HFFc6 (cell line): ENCODE measurements around the gene CEND1. TPM values are rescaled to one million over a fixed set of nuclear protein-coding genes. Genes with fewer than 3 reads are reported as not detected.

Experiments used
- DNase-seq: peaks from one replicate; pipeline ENCODE4 v3.0.0-alpha.2; 2018
- H3K27ac Mint-ChIP-seq: 2 replicates; pipeline ENCODE4 v1.8.0; 2020; ENCODE audit warnings: mild to moderate bottlenecking, mixed read lengths
- H3K27me3 Mint-ChIP-seq: 2 replicates; pipeline ENCODE4 v1.8.0; 2021; ENCODE audit warnings: mild to moderate bottlenecking, moderate library complexity, mixed read lengths; ENCODE audit not compliant: insufficient read depth
- H3K36me3 Mint-ChIP-seq: 2 replicates; pipeline ENCODE4 v1.8.0; 2021; ENCODE audit warnings: low read depth, mixed read lengths
- H3K4me1 Mint-ChIP-seq: 2 replicates; pipeline ENCODE4 v1.8.0; 2020; ENCODE audit warnings: low read depth, mixed read lengths
- H3K4me3 Mint-ChIP-seq: 2 replicates; pipeline ENCODE4 v1.8.0; 2020; ENCODE audit warnings: mild to moderate bottlenecking, moderate library complexity, mixed read lengths
- H3K9me3 Mint-ChIP-seq: 2 replicates; pipeline ENCODE4 v1.8.0; 2020; ENCODE audit warnings: mild to moderate bottlenecking, mixed read lengths
- CTCF ChIP-seq: fragments of 200-600 bp; sonication (generic); IDR thresholded peaks from 2 replicates; pipeline ENCODE4 v1.5.0; 2021; ENCODE audit warnings: antibody characterized with exemption, mild to moderate bottlenecking
- total RNA-seq, 6 experiments: library from RNA; stranded (reverse); fragmentation: NEBNext Ultra II Directional; extraction: Animal tissue kit (Norgen Biotek cat#: 25700); gene quantifications; 2 replicates in 1 of 6; 3 replicates in 5 of 6; pipeline ENCODE4 v1.2.3, GENCODE V29; 2021

CEND1 gene
- total RNA-seq, 6 experiments from 2014 or later, result 8.2 to 12.2 (median 11.0) TPM

GRCh38 chr11:804599-804964 is 14.7 kb upstream of the CEND1 start:
- Mint-ChIP-seq H3K36me3 (peaks cover 4% of the 10 kb centered on the region), H3K4me3 (peak overlapping the region; percentile 85), H3K27ac (peak overlapping the region; percentile 52; the same call in 1 of the 2 replicates)

DNA sequence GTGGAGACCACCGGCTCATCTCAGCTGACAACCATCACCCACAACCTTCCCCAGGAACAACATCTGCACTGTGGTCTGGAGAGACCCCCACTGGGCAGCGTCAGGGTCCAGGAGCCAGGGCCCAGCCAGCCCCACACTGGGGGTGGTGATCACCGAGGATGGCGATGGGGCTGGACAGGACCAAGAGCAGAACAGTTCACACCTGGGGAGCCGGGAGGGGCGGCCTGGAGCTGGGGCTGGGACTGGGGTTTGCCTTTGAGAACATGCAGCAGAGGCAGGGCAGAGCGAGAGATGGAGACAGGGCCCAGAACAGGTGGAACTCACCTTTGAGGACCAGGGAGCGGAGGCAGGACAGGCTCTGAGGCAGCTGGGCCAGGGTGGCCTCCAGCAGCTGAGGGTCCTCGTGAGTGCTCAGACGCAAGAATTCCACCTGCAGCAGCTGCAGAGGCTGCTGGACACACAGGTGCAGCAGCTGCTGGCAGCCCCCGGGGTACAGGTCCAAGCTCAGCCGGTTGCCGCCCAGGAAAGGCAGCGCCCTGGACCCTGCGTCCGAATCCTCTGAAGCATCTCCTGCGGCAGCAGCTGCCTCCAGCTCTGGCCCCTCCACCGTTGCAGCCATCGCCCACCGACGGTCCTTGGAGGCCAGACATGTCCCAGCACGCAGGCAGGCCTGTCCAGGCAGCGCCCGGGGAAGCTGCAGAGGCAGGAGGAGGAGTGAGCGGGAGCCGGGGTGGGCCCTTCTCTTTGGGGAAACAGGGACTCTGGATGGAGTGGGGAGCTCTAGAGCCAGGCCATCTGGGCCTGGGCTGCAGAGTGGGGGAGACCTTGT is 14.1 kb upstream of the CEND1 start:
- Mint-ChIP-seq H3K27ac (0 out of 2 replicates have a peak overlapping the region, but pooled peaks have one; percentile 52), H3K4me3 (peak overlapping the region; percentile 85), H3K36me3 (peaks cover 2% of the 10 kb centered on the region), H3K4me1 (peaks cover 16% of the 10 kb centered on the region), H3K9me3 (no peaks in the 10 kb centered on the region), H3K27me3 (peaks cover 2% of the 10 kb centered on the region; the same call in 1 of the 2 replicates)
- DNase-seq, result no peak
- TF ChIP-seq CTCF, result no peak

More at GRCh38 chr11:804599-804964, 14.7 kb upstream of the CEND1 start:
- no peak for TF ChIP-seq CTCF
- Mint-ChIP-seq H3K9me3 (no peaks in the 10 kb centered on the region), H3K4me1 (peaks cover 18% of the 10 kb centered on the region), H3K27me3 (peaks cover 2% of the 10 kb centered on the region; the same call in 1 of the 2 replicates)
- DNase-seq, result no peak

DNA sequence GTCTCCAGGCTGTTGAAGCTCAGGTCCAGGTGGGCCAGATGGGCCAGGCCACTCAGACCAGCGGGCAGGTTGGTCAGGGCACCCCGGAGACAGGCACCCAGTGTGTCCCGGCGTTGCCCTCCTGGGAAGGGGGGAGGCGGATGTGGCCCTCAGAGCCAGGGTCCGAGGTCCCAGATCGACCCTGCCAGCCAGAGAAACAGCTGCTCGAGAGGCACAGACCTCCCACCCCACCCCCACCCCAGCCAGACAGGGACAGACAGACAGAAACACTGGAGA is 13.5 kb upstream of the CEND1 start:
- Mint-ChIP-seq H3K9me3 (no peaks in the 10 kb centered on the region), H3K36me3 (no peaks in the 10 kb centered on the region; the same call in 1 of the 2 replicates), H3K4me3 (peak overlapping the region; percentile 85; the same call in 1 of the 2 replicates), H3K4me1 (peaks cover 12% of the 10 kb centered on the region), H3K27ac (no peak overlapping the region), H3K27me3 (peaks cover 2% of the 10 kb centered on the region; the same call in 1 of the 2 replicates)
- DNase-seq, result no peak
- TF ChIP-seq CTCF, result no peak

DNA sequence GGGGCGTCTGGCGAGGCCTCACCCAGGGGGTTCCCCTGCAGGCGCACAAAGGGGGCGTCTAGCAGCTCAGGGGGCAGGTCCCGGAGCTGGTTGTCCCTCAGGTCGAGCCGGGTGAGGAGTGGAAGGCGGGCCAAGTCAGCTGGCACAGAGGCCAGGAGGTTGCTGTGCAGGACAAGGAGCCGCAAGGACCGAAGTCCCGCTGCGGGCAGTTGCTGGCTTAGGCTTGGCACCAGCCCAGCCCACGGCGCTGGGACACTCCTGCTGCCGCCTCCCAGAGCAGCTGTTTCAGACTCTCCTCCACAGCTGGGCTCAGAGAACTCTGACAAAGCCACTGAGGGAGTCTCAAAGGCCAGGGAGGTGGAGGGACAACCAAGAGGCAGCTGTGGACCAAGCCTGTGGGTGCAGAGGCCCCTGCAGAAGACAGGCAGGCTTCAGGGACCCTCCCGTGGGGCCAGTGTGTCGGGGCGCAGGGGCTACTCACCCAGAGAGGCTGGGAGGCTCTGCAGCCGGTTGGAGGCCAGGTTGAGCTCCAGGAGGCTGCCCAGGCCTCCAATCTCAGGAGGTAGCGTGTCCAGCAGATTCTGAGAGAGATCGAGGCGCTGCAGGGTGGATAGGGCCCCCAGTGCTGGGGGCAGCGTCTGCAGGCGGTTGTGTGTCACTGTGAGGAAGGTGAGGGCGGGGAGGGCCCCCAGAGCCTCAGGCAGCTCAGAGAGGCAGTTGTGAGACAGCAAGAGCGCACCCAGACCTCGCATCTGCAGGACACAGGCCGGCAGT is 13.0 kb upstream of the CEND1 start:
- Mint-ChIP-seq H3K36me3 (no peaks in the 10 kb centered on the region; the same call in 1 of the 2 replicates), H3K9me3 (no peaks in the 10 kb centered on the region), H3K4me3 (no peak overlapping the region; the same call in 1 of the 2 replicates)

More for the DNA sequence above, 13.0 kb upstream of the CEND1 start:
- no peak for DNase-seq
- Mint-ChIP-seq H3K27me3 (peaks cover 2% of the 10 kb centered on the region; the same call in 1 of the 2 replicates), H3K4me1 (peaks cover 10% of the 10 kb centered on the region), H3K27ac (no peak overlapping the region)
- no peak for TF ChIP-seq CTCF
